Activated CD4-positive, alpha-beta T cell treated with anti-CD3 and anti-CD28 coated beads, Interleukin-2, amount 50 U/mL, for 4 hours (primary cell): ENCODE measurements around the gene ATP5IF1.

Source experiments
- DNase-seq, 2 experiments: peaks; one replicate each; pipeline ENCODE4 v3.0.0-alpha.2; 2020

Gene ATP5IF1

GRCh38 chr1:28239004-28239403, 3.1 kb downstream of the ATP5IF1 start:
- no peak for DNase-seq

GRCh38 chr1:28240024-28240423, 4.1 kb downstream of the ATP5IF1 start:
- no peak for DNase-seq

- no peak for DNase-seq
These were observed 5.8 kb downstream of the ATP5IF1 start for GRCh38 chr1:28241638-28242241.

GRCh38 chr1:28243685-28244311, 7.9 kb downstream of the ATP5IF1 start:
- no peak for DNase-seq

- no peak for DNase-seq
These were observed 8.8 kb downstream of the ATP5IF1 start for GRCh38 chr1:28244549-28245251.

- DNase-seq: no peak
These were observed 10.5 kb downstream of the ATP5IF1 start for GRCh38 chr1:28246427-28246832.

- no peak for DNase-seq
These were observed 11.8 kb downstream of the ATP5IF1 start for GRCh38 chr1:28247612-28248272.

GRCh38 chr1:28248273-28249012, 12.5 kb downstream of the ATP5IF1 start:
- DNase-seq: peak; percentile 71 to 78

GRCh38 chr1:28249013-28249865, 13.3 kb downstream of the ATP5IF1 start:
- peak in 1 of 2 experiments; percentile 20 for DNase-seq

GRCh38 chr1:28249866-28250295, 14.0 kb downstream of the ATP5IF1 start:
- no peak for DNase-seq

GRCh38 chr1:28256197-28256827, 20.4 kb downstream of the ATP5IF1 start:
- DNase-seq: no peak

GRCh38 chr1:28257736-28258135, 21.8 kb downstream of the ATP5IF1 start:
- no peak for DNase-seq

- DNase-seq: no peak
These were observed 22.8 kb downstream of the ATP5IF1 start for GRCh38 chr1:28258628-28259251.

- DNase-seq: peak; percentile 99 to 100
These were observed 23.5 kb downstream of the ATP5IF1 start, which contains the start of gene SESN2 for GRCh38 chr1:28259252-28259933. SESN2 (plus strand) TSS chr1:28259518; CDS start chr1:28259848, 330 bp downstream.

- DNase-seq: peak in 1 of 2 experiments; percentile 27
These were observed 24.2 kb downstream of the ATP5IF1 start for GRCh38 chr1:28259934-28260802.

GRCh38 chr1:28260803-28261174, 24.9 kb downstream of the ATP5IF1 start:
- DNase-seq: no peak

GRCh38 chr1:28264897-28265296, 29.0 kb downstream of the ATP5IF1 start:
- DNase-seq: no peak

GRCh38 chr1:28265577-28265976, 29.7 kb downstream of the ATP5IF1 start:
- no peak for DNase-seq

GRCh38 chr1:28266920-28267322, 31.0 kb downstream of the ATP5IF1 start:
- no peak for DNase-seq
